GM10266 (cell line): ENCODE measurements around the gene RNF220.

ENCODE experiments used
- DNase-seq: peaks from one replicate; pipeline ENCODE4 v3.0.0; 2012; ENCODE audit errors: extremely low spot score
- TF ChIP-seq, protein P1 (sequence below): IDR thresholded peaks from 2 replicates; pipeline ENCODE4 v1.5.1; 2012; ENCODE audit warnings: mild to moderate bottlenecking, low read depth; ENCODE audit not compliant: control insufficient read depth, insufficient read depth; ENCODE audit errors: missing control alignments

The RNF220 gene

DNA sequence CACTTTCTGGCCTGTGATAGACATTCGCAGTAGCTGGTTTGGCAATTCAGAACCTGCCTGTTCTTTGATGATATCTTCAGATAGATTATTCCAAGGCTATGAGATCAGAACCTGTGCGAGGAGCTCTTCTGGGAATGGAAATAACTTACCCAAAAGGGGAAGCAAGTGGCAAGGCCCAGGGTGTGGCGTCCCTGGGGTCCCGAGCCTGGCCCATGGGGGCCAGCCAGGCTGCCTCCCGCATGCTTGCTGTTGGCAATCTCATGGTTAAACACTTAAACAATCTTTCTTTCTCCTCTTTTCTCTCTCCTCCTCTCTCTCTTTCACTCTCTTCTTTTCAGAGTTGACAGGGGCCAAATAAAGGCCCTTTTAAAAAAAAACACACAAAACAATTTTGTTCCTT, 108.1 kb downstream of the RNF220 start:
- DNase-seq, result no peak
- TF ChIP-seq, protein P1, sequence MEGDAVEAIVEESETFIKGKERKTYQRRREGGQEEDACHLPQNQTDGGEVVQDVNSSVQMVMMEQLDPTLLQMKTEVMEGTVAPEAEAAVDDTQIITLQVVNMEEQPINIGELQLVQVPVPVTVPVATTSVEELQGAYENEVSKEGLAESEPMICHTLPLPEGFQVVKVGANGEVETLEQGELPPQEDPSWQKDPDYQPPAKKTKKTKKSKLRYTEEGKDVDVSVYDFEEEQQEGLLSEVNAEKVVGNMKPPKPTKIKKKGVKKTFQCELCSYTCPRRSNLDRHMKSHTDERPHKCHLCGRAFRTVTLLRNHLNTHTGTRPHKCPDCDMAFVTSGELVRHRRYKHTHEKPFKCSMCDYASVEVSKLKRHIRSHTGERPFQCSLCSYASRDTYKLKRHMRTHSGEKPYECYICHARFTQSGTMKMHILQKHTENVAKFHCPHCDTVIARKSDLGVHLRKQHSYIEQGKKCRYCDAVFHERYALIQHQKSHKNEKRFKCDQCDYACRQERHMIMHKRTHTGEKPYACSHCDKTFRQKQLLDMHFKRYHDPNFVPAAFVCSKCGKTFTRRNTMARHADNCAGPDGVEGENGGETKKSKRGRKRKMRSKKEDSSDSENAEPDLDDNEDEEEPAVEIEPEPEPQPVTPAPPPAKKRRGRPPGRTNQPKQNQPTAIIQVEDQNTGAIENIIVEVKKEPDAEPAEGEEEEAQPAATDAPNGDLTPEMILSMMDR, result no peak

DNA sequence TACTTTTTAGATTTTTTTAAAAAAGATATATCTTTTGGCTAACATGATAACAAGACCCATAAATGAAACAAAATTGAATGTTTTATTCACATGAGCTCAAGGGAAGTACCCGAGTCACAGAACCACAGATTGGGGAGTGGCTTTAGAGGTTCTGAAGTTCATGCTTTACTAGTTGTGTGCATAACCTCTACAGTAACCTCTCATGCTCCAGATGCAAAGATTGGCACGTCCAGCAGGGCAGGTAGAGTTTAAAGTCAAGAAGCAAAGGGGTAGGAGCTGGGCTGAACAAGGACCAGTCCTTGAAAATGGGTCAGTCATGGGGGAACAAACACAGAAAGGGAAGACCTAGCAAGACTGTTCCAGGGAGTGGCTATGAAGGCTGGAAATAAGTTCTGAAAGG, 109.6 kb downstream of the RNF220 start:
- TF ChIP-seq, protein P1, result no peak
- no peak for DNase-seq

DNA sequence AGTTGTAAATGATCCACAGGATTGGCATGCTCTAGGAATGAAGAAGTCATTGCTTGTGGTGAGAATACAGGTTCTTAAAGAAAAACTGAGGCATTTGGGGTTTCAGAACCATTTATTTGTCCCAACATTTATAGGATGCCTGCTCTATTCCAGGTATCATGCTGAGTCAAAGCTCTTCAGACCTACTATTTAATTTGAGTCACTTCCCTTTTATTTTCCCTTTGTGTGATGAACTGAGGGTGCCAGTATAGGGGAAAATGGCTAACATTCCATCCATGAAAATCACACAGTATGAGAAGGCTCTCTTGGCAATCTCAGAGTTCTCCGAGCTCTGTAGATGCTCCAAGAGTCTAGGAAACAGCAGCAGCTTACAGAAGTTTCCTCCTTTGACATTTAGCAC, 110.4 kb downstream of the RNF220 start:
- DNase-seq, result no peak
- TF ChIP-seq, protein P1, result no peak

DNA sequence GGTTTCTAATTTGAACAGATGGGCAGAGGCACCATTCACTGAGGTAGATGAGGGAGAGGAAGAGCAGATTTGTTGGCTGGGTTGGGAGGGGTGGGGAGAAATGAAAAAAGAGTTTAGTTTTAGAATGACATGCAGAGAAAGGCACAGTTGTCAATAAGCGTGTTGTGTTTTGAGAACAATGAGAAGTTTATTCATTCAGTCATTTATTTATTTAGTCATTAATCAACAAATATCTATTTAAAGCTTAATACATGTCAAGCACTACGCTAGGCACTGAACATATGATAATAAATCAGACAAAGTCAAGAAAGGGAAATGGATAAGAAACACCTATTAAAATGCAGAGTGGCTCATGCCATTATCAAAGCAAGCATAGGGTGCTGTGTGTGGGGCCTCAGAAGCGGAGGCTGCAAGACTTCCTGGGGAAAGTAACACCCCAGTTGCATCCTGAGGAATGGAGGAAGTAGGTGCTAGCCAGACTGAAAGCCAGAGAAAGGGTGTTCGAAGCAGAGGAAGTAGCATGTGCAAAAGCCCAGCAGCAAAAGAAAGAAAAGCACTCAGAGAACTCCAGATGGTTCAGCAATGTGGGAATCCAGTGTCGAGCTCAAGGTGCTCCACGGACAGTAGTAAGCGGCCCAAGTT, 114.1 kb downstream of the RNF220 start:
- TF ChIP-seq, protein P1, result no peak

DNA sequence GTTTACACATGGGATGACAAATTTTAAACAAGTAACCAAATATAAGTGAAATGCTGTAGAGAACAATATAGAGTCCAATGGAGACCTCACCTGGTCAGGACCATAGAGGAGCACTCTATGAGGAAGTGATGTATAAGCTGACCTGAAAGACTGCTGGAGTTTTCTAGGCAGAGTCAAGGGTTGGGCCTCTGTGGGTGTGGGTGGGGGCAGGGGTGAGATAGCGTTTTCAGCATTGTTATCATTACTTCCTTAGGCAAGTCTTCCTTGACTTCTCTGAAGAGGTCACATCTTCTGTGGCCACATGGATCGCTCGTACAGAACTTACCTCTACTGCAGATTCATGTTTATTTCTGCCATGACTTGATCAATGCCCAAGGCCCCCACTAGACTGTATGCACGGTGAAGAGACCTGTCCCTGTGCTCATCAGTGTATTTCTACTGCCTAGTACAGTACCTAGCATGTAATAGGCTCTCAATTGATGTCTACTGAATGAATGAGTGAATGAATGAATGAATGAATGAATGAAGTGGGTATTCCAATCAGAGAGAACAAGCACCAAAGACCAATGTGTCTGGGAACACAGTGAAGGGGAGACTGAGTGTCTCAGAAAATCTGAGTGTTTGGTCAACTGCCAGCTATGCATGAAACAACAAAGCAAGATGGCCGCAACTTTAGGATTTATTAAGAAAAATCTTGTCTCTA, 116.5 kb downstream of the RNF220 start:
- TF ChIP-seq, protein P1, result no peak
- no peak for DNase-seq

More for the DNA sequence above, 114.1 kb downstream of the RNF220 start:
- DNase-seq, result no peak

DNA sequence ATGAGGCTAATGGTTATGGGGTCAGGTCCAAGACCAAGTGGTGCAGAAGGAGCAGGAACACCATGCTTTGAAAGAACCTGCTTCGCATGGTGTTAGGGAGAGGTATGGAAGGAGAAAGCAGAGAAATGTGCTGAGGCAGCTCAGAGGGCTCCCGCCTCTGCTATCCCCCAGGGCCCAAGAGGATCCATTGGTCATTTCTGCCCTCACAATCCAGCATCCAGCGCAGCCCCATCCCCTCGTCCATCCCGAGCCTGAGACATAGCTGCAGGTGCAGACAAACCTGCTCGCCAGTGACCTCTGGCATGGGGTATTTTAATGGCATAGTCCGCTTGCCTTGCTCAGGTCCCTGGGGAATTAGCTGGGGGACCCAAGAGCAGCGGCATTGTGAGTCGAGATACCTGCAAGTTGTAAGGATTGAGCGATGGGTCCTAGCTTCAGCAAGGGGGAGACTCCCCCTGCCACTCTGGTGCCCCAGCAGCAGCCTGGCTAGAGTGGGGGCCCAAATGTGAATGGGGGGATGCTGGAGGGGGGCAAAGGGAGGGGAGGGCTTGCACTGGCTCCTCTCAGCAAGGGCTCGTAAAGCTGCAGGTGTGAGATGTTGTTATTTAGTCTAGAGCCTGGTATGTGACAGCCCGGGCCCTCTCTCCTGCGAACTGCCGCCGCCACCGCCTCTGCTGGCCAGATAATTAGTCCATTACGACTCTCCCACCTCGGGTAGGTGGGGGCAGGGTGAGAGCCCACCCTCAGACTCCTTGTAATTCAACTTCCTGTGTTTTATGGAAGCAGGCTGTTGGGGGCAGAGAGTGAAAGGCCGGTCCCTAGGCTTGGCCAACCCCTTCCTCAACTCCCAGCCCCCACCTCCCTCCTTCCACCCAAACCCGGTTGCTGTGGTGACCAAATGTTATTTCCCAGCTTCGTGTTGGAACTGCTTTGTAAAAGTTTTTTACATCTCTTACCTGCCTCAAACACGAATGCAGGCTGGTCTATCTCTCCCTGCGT, 118.8 kb downstream of the RNF220 start:
- DNase-seq, result no peak
- TF ChIP-seq, protein P1, result no peak
